Measurements from ENCODE around the gene PAPLN.

Gene PAPLN

GRCh38 chr14:73261520-73262426 is 24.5 kb downstream of the PAPLN start:
- DNase-seq (ENCODE audit: low spot score), result no peak

- DNase-seq (ENCODE audit: low spot score), result no peak
These were observed 25.3 kb downstream of the PAPLN start for GRCh38 chr14:73262427-73263183.

- DNase-seq (ENCODE audit: low spot score), result no peak
These were observed 26.3 kb downstream of the PAPLN start for GRCh38 chr14:73263606-73264005.

- DNase-seq (ENCODE audit: low spot score), result no peak
These were observed 27.0 kb downstream of the PAPLN start for GRCh38 chr14:73264080-73264884.

- DNase-seq (ENCODE audit: low spot score), result no peak
These were observed 27.8 kb downstream of the PAPLN start for GRCh38 chr14:73264885-73265720.

GRCh38 chr14:73265721-73266046 is 28.4 kb downstream of the PAPLN start:
- DNase-seq (ENCODE audit: low spot score), result no peak

GRCh38 chr14:73266317-73266716 is 29.0 kb downstream of the PAPLN start:
- DNase-seq (ENCODE audit: low spot score), result no peak

GRCh38 chr14:73267474-73267873 is 30.2 kb downstream of the PAPLN start:
- DNase-seq (ENCODE audit: low spot score), result no peak

GRCh38 chr14:73269729-73270531 is 32.6 kb downstream of the PAPLN start:
- no peak for DNase-seq (ENCODE audit: low spot score)

- DNase-seq (ENCODE audit: low spot score), result no peak
These were observed 35.1 kb downstream of the PAPLN start for GRCh38 chr14:73272393-73272792.

GRCh38 chr14:73273799-73274198 is 36.5 kb downstream of the PAPLN start:
- DNase-seq (ENCODE audit: low spot score), result no peak

- DNase-seq (ENCODE audit: low spot score), result no peak
These were observed 39.5 kb downstream of the PAPLN start for GRCh38 chr14:73276836-73277235.

GRCh38 chr14:73277376-73277775 is 40.1 kb downstream of the PAPLN start:
- no peak for DNase-seq (ENCODE audit: low spot score)

GRCh38 chr14:73280903-73281302 is 43.6 kb downstream of the PAPLN start:
- DNase-seq (ENCODE audit: low spot score), result no peak

GRCh38 chr14:73283608-73284379 is 46.5 kb downstream of the PAPLN start:
- DNase-seq (ENCODE audit: low spot score), result no peak

GRCh38 chr14:73285979-73286378 is 48.7 kb downstream of the PAPLN start:
- DNase-seq (ENCODE audit: low spot score), result no peak

GRCh38 chr14:73286598-73286997 is 49.3 kb downstream of the PAPLN start:
- no peak for DNase-seq (ENCODE audit: low spot score)

- no peak for DNase-seq (ENCODE audit: low spot score)
These were observed 49.8 kb downstream of the PAPLN start for GRCh38 chr14:73287071-73287470.

- DNase-seq (ENCODE audit: low spot score), result no peak
These were observed 52.0 kb downstream of the PAPLN start for GRCh38 chr14:73289308-73289707.

- DNase-seq (ENCODE audit: low spot score), result no peak
These were observed 52.4 kb downstream of the PAPLN start for GRCh38 chr14:73289729-73290128.
